Loucy (cell line): Measurements from ENCODE around the gene UBTF.

Experiments used
- EZH2phosphoT487 ChIP-seq: fragments of 200-600 bp; IDR thresholded peaks from 2 replicates; pipeline ENCODE4 v1.6.1; 2018; ENCODE audit warnings: antibody characterized with exemption, mild to moderate bottlenecking, moderate library complexity, borderline replicate concordance
- TF ChIP-seq, protein P1 (sequence below): fragments of 200-600 bp; sonication (generic); conservative IDR thresholded peaks from 2 replicates; pipeline ENCODE4 v1.5.1; 2014; ENCODE audit warnings: mild to moderate bottlenecking, antibody characterized with exemption, low read length

DNA sequence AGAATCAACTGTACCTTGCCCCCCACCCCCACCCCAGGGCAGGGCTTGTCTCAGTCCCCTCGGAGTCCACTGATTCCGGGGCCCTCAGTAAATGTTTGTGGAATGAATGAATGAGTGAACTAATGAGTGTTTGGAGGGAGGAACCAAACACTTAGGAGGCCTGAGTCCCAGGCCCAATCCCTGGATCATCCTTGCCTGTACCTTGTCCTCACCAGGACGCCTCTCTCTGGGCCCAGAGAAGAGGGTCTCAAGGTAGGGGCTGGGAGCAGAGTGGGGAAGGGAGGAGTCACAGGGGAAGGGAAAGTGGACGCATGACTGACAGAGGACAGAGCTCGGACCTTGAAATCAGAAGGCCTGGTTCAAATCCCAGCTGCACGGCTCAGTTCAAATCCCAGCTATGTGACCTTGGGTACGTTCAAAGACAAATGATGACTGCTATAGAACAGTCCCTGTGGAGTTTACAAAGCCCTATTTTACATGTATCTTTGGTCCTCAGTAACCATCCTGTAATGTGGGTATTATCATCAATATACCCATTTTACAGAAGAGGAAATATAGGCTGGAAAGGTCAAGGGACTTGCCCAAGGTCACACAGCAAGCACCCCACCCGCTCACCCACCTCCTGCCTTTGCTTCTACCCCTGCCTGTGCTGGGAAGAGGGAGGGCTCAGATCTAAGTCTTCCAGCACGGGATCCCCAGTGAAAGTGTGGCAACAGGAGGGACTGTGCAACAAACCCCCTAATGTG, 30.2 kb upstream of the UBTF start:
- TF ChIP-seq EZH2phosphoT487: no peak
- TF ChIP-seq, protein P1, sequence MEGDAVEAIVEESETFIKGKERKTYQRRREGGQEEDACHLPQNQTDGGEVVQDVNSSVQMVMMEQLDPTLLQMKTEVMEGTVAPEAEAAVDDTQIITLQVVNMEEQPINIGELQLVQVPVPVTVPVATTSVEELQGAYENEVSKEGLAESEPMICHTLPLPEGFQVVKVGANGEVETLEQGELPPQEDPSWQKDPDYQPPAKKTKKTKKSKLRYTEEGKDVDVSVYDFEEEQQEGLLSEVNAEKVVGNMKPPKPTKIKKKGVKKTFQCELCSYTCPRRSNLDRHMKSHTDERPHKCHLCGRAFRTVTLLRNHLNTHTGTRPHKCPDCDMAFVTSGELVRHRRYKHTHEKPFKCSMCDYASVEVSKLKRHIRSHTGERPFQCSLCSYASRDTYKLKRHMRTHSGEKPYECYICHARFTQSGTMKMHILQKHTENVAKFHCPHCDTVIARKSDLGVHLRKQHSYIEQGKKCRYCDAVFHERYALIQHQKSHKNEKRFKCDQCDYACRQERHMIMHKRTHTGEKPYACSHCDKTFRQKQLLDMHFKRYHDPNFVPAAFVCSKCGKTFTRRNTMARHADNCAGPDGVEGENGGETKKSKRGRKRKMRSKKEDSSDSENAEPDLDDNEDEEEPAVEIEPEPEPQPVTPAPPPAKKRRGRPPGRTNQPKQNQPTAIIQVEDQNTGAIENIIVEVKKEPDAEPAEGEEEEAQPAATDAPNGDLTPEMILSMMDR: no peak
